ENCODE results near the gene PTPRK. TPM values are rescaled to one million over a fixed set of nuclear protein-coding genes. Genes with fewer than 3 reads are reported as not detected.

The PTPRK gene
- total and polyA plus RNA-seq, 2 of the 13 experiments (the other 11 are each of a cell fraction or from before 2014, with no cell fraction given), result 43.6 to 98.3 TPM

- no TSS peak for BruUV-seq (replicated peaks)
- intact Hi-C loops (cut with micrococcal nuclease; ENCODE audit: unreplicated experiment) (loop anchor here (2.0 kb wide), 1 partner anchor 95 kb away; no protein-coding TSS in a partner anchor), in situ Hi-C loops (cut with HindIII; ENCODE audit: extremely low pct_ligation_motif_present, low pct_unique_long_range_greater_than_20kb) (no loop called here)
- 83% methylated on average over 3 of the region's 3 CpGs for WGBS (ENCODE audit: low lambda C conversion rate)
- Histone ChIP-seq H3K9ac (ENCODE audit: insufficient read depth, low read depth, low read length) (no peak overlapping the region), H3K4me3 (replicated peaks in 1 of 3; ENCODE audit: insufficient read depth in 1 of 3, low read depth in 2 of 3, low read length in 3 of 3) (no peak overlapping the region), H3K36me3 (replicated peaks in 1 of 2; ENCODE audit: control insufficient read depth in 1 of 2, insufficient read depth in 2 of 2, low read length in 2 of 2) (peaks cover 0 to 6% of the 10 kb centered on the region in 2 experiments; a peak in 3 of 5 replicates), H4K20me1 (ENCODE audit: insufficient read depth, low read length) (no peaks in the 10 kb centered on the region), H3K4me1 (ENCODE audit: insufficient read depth, low read length) (peaks cover 31% of the 10 kb centered on the region), H3K27ac (ENCODE audit: extremely low read length, insufficient read depth, low read length) (peak overlapping the region; percentile 57), H3K4me2 (ENCODE audit: low read depth, low read length) (peak overlapping the region; percentile 48), H3K79me2 (ENCODE audit: insufficient read depth, low read length) (peaks cover 55% of the 10 kb centered on the region), H3K9me3 (ENCODE audit: low read length) (0 out of 2 replicates have a peak, but pooled peaks cover 4% of the 10 kb centered on the region), H3K27me3 (ENCODE audit: control insufficient read depth in 1 of 2, insufficient read depth in 2 of 2, low read length in 2 of 2) (no peaks in the 10 kb centered on the region), H2AFZ (ENCODE audit: low read length) (no peak overlapping the region)
- ATAC-seq (peak; percentile 83), FAIRE-seq (no peak), DNase-seq (ENCODE audit: low spot score) (peak; percentile 56)
- POLR2A ChIA-PET, result interaction anchor here (0.6 kb wide), 1 partner anchor 10 kb away, joined by 3 read pairs; no protein-coding TSS in a partner anchor
- CTCF ChIA-PET (ENCODE audit: low intra/inter-chr PET ratio, low total read pairs), result no interaction called here
- TF ChIP-seq RBM22 (optimal IDR thresholded peaks at IDR 0.05; ENCODE audit: low read length), result peak; percentile 40
- no peak for TF ChIP-seq SAP130 (CRISPR knock-in tag; IDR thresholded peaks at IDR 0.05; ENCODE audit: low read depth)
- peak; percentile 10; the same call in 1 of the 2 replicates for TF ChIP-seq THAP11 (CRISPR knock-in tag; IDR thresholded peaks at IDR 0.05)
- TF ChIP-seq ZNF10 (CRISPR knock-in tag; IDR thresholded peaks at IDR 0.05; ENCODE audit: borderline replicate concordance, low read depth), result no peak
- TF ChIP-seq ZNF431 (CRISPR knock-in tag; IDR thresholded peaks at IDR 0.05; ENCODE audit: borderline replicate concordance, low read depth), result no peak
- TF ChIP-seq, protein P1, sequence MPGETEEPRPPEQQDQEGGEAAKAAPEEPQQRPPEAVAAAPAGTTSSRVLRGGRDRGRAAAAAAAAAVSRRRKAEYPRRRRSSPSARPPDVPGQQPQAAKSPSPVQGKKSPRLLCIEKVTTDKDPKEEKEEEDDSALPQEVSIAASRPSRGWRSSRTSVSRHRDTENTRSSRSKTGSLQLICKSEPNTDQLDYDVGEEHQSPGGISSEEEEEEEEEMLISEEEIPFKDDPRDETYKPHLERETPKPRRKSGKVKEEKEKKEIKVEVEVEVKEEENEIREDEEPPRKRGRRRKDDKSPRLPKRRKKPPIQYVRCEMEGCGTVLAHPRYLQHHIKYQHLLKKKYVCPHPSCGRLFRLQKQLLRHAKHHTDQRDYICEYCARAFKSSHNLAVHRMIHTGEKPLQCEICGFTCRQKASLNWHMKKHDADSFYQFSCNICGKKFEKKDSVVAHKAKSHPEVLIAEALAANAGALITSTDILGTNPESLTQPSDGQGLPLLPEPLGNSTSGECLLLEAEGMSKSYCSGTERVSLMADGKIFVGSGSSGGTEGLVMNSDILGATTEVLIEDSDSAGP (CRISPR knock-in tag; IDR thresholded peaks at IDR 0.05; ENCODE audit: borderline replicate concordance), result no peak
- TF ChIP-seq MEIS2 (CRISPR knock-in tag; IDR thresholded peaks at IDR 0.05), result no peak
- no peak for TF ChIP-seq ZNF773 (CRISPR knock-in tag; IDR thresholded peaks at IDR 0.05; ENCODE audit: borderline replicate concordance)
- TF ChIP-seq ZKSCAN5 (CRISPR knock-in tag; IDR thresholded peaks at IDR 0.05), result no peak
- TF ChIP-seq KDM6A (CRISPR knock-in tag; IDR thresholded peaks at IDR 0.05; ENCODE audit: low read depth), result no peak
- TF ChIP-seq ERF (CRISPR knock-in tag; IDR thresholded peaks at IDR 0.05), result 0 out of 2 replicates have a peak, but pooled peaks have one; percentile 20
- 0 out of 2 replicates have a peak, but pooled peaks have one; percentile 58 for TF ChIP-seq ZNF646 (CRISPR knock-in tag; IDR thresholded peaks at IDR 0.05)
- no peak for TF ChIP-seq TAF15 (IDR thresholded peaks at IDR 0.05; ENCODE audit: low read depth, low read length, poor library complexity, severe bottlenecking)
- TF ChIP-seq GLI4 (CRISPR knock-in tag; IDR thresholded peaks at IDR 0.05; ENCODE audit: borderline replicate concordance), result no peak
- TF ChIP-seq ZFX (CRISPR knock-in tag; IDR thresholded peaks at IDR 0.05; ENCODE audit: low read depth), result peak; percentile 25; the same call in 1 of the 2 replicates
- TF ChIP-seq CHD2 (IDR thresholded peaks at IDR 0.05; ENCODE audit: low read depth, low read length), result no peak
- no peak for TF ChIP-seq ZNF235 (CRISPR knock-in tag; IDR thresholded peaks at IDR 0.05; ENCODE audit: borderline replicate concordance)
- no peak for TF ChIP-seq REPIN1 (CRISPR knock-in tag; IDR thresholded peaks at IDR 0.05; ENCODE audit: borderline replicate concordance, low read depth)
These were observed 98.6 kb downstream of the PTPRK start for GRCh38 chr6:128421788-128422187.

Measured in HepG2 (cell line).